Measurements from ENCODE around the gene LCT. TPM values are rescaled to one million over a fixed set of nuclear protein-coding genes. Genes with fewer than 3 reads are reported as not detected.

LCT gene
- total RNA-seq, 1 experiment from 2014 or later = not detected

DNA sequence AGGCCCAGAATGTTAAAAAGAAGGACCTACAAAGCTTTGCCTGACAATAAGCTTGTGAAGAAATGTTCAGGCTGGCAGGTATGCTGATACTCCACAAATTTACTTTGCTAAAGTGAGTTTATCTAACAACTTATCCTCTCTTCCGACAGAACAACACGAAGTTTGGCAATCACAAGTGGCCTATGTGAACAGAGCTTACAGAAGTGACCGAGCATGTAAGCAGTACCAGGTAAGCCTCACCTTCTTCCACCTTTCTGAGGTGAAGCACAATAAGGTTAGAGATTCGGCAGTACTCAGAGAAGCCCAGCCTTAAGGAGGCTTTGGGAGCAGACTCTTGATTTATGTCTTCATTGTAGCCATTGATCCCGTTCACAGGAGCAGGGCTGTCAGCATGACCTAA lies 9.0 kb upstream of the LCT start:
- H3K9me3 ChIP-seq (replicated peaks) = peaks cover 1% of the 10 kb centered on the region; the same call in 1 of the 2 replicates
- no peaks in the 10 kb centered on the region for H3K27me3 ChIP-seq
- H3K27ac ChIP-seq = no peak overlapping the region
- H3K36me3 ChIP-seq = peaks cover 88% of the 10 kb centered on the region
- H3K4me1 ChIP-seq = no peaks in the 10 kb centered on the region
- H3K4me3 ChIP-seq = no peak overlapping the region
- no peak for DNase-seq

DNA sequence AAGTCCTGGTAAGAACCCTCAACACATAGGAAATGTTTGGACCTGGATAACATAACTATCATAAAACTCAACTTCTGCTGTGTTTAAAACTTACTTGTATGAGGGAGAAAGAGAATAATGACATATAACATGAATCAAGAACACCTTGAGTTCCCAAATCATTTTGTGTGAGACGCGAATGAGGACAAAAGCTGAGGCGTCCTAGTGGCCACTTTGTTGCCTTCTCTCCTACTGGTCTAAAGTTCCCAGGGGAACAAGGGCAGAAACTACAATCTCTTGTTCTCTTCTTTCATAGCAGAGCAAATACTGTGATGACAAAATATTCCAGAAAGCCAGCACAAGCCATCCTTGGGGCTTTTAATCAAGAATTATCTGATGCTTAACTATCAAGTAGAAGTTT lies 8.3 kb upstream of the LCT start:
- Histone ChIP-seq H3K27ac (no peak overlapping the region), H3K36me3 (peaks cover 88% of the 10 kb centered on the region), H3K27me3 (no peaks in the 10 kb centered on the region)

DNA sequence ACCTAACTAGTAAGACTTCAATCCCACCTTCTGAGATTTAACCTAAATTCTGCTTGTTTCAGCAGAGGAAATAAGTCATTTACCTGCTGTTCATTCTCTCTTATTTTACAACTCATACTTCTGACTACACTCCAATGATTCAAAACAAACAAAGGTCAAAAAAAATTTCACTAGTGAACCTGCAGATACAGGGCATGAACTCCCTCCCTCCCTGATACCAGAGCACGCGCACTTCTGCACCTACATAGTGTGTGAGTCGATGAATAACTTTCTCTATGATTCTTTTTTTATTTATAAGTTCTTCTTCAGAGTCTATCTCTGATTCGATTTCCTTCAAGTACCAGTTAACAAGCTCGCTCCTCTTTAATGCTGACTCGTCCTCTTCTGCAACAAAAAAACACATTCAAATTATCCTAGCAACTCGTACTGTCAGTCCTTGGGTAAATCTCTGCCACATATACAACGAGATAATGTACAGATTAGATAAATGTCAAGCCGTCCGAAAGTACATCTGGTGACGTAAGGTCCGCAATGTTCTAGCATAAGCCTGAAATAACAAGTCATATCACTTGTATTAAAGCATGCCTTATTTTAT lies 7.4 kb upstream of the LCT start:
- Histone ChIP-seq H3K36me3 (peaks cover 85% of the 10 kb centered on the region), H3K9me3 (replicated peaks) (peaks cover 3% of the 10 kb centered on the region; the same call in 1 of the 2 replicates), H3K4me1 (no peaks in the 10 kb centered on the region), H3K27me3 (no peaks in the 10 kb centered on the region), H3K4me3 (no peak overlapping the region), H3K27ac (no peak overlapping the region)
- no peak for DNase-seq

More for the DNA sequence above, 8.3 kb upstream of the LCT start:
- Histone ChIP-seq H3K4me3 (no peak overlapping the region), H3K4me1 (no peaks in the 10 kb centered on the region), H3K9me3 (replicated peaks) (peaks cover 3% of the 10 kb centered on the region; the same call in 1 of the 2 replicates)
- no peak for DNase-seq

DNA sequence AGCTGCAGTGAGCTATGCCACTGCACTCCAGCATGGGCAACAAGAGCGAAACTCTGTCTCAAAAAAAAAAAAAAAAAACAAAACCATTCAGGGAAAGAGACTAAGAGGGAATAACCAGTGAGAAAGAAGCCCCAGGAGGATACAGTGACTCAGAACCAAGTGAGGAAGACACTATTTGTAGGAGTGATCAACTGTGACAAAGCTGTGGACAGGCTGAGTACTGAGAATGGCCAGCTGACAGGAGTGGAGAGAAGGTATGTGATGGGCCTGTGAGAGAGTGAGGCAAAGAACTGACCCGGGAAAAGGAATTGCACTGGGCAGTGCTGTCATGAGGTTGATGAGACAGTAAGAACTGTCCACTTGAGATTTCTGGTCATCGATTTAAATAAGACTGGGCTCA lies 6.7 kb upstream of the LCT start:
- no peak overlapping the region for H3K4me3 ChIP-seq
- H3K9me3 ChIP-seq (replicated peaks) = peaks cover 3% of the 10 kb centered on the region; the same call in 1 of the 2 replicates
- no peak overlapping the region for H3K27ac ChIP-seq
- no peaks in the 10 kb centered on the region for H3K27me3 ChIP-seq
- DNase-seq = no peak
- H3K36me3 ChIP-seq = peaks cover 81% of the 10 kb centered on the region
- no peaks in the 10 kb centered on the region for H3K4me1 ChIP-seq

DNA sequence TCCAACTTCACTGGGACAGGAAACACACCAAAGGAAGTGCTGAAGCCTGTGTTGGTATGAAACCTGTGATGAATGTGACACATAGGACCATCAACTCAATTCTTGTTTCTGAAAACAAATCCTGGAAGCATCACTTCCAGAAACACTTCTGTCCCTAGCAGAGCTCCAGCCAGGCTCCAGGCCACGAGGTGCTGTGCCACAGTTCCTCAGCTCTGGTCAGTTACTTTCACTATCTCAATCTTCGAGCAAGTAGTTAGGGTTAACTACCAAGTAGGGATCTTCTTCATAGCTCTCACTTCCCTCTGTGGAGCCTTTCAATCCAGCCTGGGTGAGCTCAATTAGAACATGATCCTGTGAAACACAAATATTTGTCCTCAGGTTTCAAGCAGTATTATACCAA lies 3.6 kb upstream of the LCT start:
- Histone ChIP-seq H3K4me3 (no peak overlapping the region), H3K27me3 (no peaks in the 10 kb centered on the region), H3K36me3 (peaks cover 54% of the 10 kb centered on the region), H3K4me1 (no peaks in the 10 kb centered on the region), H3K9me3 (replicated peaks) (peaks cover 3% of the 10 kb centered on the region; the same call in 1 of the 2 replicates), H3K27ac (no peak overlapping the region)
- no peak for DNase-seq

DNA sequence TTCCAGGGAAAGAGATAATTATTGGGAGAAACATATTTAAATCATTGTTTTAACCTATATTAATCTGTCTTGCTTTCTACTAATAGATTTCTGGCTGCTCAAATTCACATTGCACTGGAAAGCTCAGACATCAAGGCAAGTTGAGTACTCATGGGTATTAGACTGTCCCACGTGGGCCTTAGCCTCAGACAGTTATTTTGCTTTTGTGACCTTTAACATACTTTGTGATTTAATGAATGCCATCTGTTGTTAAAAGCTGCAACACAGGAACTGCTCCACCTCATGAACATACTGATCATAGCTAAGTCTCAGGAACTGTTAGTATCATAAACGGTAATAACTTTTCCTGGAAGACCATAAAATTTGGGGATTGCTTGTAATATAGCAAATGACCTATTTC lies 2.7 kb upstream of the LCT start:
- no peak overlapping the region for H3K4me3 ChIP-seq
- peaks cover 46% of the 10 kb centered on the region for H3K36me3 ChIP-seq
- peaks cover 3% of the 10 kb centered on the region; the same call in 1 of the 2 replicates for H3K9me3 ChIP-seq (replicated peaks)
- H3K4me1 ChIP-seq = no peaks in the 10 kb centered on the region
- no peaks in the 10 kb centered on the region for H3K27me3 ChIP-seq
- H3K27ac ChIP-seq = no peak overlapping the region
- DNase-seq = peak in 1 of 2 experiments; percentile 28

DNA sequence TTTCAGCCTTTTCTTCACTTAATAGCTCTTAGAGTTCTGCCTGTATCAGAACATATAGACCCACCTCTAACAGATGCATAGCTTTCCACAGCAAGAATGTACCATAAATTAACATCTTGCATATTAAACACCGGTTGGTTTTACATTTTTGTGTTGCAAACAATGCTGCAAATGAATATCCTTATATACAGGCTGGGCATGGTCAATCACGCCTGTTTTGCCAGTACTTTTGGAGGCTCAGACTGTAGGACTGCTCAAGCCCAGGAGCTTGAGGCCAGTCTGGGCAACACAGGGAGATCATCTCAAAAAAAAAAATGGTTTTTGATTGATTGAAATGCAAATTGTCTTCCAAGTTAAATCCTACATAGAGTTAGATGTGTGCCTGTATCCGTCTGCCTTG lies 1.5 kb upstream of the LCT start:
- H3K4me3 ChIP-seq = no peak overlapping the region
- H3K4me1 ChIP-seq = no peaks in the 10 kb centered on the region
- no peaks in the 10 kb centered on the region for H3K27me3 ChIP-seq
- H3K36me3 ChIP-seq = peaks cover 34% of the 10 kb centered on the region
- H3K27ac ChIP-seq = no peak overlapping the region
- H3K9me3 ChIP-seq (replicated peaks) = peaks cover 3% of the 10 kb centered on the region; the same call in 1 of the 2 replicates
- DNase-seq = no peak

DNA sequence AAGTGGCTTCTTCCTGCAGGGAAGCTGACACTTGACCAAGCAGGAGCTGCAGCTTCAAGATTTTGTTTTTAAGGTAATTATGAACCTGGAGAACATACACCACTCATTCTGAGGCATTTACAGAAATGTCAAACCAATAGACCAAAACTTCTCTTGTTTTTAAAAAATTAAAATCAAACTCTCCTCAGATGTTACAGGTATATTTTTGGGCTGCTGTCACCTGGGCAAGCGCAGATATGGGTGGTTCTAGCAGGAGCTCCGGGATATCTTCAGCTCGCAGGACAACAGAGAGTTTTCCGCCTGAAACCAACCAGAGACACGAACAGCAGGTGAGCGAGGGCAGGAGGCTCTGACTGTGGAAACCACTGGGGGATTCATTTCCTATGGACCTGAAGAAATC lies 4.1 kb downstream of the LCT start:
- H3K27ac ChIP-seq = no peak overlapping the region
- no peaks in the 10 kb centered on the region for H3K27me3 ChIP-seq
- no peak overlapping the region for H3K4me3 ChIP-seq
- DNase-seq = no peak
- H3K9me3 ChIP-seq (replicated peaks) = no peaks in the 10 kb centered on the region
- no peaks in the 10 kb centered on the region for H3K36me3 ChIP-seq
- H3K4me1 ChIP-seq = peaks cover 5% of the 10 kb centered on the region

DNA sequence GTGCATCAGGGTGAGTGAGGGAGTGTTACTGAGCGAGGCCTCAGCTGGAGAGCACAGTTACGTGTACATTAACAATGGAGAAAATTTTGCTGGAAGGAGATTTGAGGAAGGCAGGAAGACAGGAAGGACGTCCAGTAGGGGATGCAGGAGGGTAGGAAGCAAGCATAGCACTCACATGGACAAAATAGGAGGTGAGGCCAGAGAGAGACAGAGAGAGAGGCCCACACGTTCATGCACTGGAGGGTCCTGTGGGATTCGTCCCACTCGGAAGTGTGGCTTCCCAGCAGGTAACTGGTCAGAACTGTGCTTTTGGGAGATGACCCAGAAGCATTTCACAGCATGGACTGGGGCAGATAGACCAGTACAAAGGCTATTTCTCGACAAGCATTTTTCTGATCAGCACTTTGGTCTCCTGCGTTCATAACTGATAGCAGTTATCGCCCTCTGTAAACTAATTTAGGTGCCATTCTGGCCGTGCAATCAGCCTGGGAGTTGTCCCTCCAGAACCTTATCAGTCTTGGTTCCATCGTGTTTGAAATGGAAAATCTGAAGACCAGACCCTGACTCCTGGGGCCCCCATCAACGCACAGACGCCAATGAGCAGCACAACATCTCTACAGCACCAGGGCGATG lies 5.7 kb downstream of the LCT start:
- Histone ChIP-seq H3K9me3 (replicated peaks) (no peaks in the 10 kb centered on the region), H3K4me3 (no peak overlapping the region), H3K27me3 (no peaks in the 10 kb centered on the region), H3K36me3 (no peaks in the 10 kb centered on the region), H3K4me1 (peaks cover 5% of the 10 kb centered on the region), H3K27ac (no peak overlapping the region)
- DNase-seq = no peak

DNA sequence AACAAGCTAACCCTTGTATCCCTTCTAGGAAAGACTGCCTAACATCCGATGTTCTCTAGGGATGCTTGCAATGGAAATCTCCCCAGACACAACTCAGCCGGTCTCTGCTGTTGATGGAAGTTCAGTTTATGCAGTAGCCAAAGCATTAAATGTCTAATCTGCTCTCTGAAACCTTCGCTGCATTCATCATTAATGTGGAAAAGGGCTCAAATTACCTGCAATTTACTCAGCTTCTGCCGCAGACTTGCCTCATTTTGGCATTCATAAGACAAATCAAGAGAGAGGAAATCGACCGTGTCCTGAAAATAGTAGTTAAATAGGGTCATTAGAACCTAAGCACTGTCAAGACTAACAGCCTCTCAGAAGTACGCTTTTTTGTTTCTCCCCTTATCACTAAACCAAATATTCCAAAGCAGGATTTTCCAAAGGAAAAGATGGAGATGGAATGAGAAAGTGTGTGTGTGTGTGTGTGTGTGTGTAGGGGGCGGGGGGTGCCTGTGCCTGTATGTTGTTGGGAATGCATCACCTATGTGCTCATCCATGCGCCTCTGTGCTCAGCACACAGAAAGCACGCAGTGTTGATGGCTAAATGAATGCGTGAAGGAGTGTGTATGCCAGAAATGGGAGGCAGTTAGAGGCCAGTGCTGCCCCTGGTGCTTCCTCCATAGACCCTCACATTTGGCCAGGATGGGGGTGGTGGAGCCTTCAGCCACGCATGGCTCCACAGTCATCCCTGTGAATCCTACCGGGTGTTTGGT lies 7.4 kb downstream of the LCT start:
- Histone ChIP-seq H3K27me3 (no peaks in the 10 kb centered on the region), H3K9me3 (replicated peaks) (no peaks in the 10 kb centered on the region), H3K4me1 (peaks cover 8% of the 10 kb centered on the region), H3K36me3 (no peaks in the 10 kb centered on the region), H3K4me3 (no peak overlapping the region), H3K27ac (no peak overlapping the region)
- DNase-seq = peak in 1 of 2 experiments; percentile 19

DNA sequence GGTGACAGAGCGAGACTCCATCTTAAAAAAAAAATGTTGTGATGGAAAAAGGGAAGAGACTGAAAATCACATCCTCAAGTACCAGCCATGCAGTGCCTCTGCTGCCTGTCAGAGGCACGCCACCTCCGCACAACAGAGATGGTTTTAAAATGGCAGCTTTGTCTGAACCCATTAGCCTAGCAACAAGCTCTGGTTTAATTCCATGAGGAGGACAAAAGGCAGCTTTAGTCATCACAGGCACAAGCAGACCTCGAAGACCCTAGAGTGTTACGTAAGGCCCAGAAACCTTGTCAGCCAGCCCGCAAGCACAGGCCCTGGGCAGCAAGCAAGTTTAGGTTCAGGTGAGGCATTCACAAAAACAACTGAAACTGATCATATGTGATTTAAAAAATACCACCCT lies 10.4 kb downstream of the LCT start:
- peaks cover 8% of the 10 kb centered on the region for H3K4me1 ChIP-seq
- H3K27ac ChIP-seq = no peak overlapping the region
- H3K36me3 ChIP-seq = no peaks in the 10 kb centered on the region
- no peak for DNase-seq
- no peaks in the 10 kb centered on the region for H3K9me3 ChIP-seq (replicated peaks)
- H3K27me3 ChIP-seq = no peaks in the 10 kb centered on the region
- no peak overlapping the region for H3K4me3 ChIP-seq

DNA sequence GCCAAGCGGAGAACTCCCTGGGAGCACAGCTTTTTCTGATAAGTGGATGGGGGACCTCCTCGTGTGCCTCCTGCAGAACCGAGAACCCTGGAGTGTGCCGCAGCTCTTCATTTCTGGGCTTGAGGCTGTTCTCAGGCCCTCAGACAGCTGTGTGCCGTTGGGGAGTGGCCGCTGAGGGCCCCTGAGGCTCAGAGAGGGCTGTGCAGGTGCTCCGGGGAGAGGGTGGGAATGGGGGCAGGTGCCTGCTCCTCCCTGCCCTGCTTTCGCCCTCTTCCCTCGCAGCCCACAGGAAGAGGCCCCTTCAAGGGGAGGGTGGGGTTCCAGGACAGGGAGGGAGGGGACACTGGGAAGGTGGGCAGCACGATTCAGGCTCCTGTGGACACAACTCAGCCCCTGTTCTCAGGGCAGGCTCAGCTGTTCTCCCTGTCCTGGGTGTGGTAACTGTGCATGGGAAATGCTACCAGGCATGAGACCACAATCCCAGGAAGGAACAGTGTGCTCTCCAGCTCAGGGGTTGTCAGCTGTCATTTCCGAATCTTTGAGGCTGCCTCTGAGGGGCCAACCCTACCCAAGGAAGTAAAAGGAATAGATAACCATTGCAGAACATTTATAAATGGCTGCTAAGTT lies 11.3 kb downstream of the LCT start:
- DNase-seq = peak; percentile 67 to 82
- Histone ChIP-seq H3K27me3 (no peaks in the 10 kb centered on the region), H3K4me3 (no peak overlapping the region), H3K36me3 (no peaks in the 10 kb centered on the region), H3K4me1 (peaks cover 8% of the 10 kb centered on the region), H3K9me3 (replicated peaks) (no peaks in the 10 kb centered on the region), H3K27ac (peak overlapping the region; percentile 3; the same call in 1 of the 2 replicates)

DNA sequence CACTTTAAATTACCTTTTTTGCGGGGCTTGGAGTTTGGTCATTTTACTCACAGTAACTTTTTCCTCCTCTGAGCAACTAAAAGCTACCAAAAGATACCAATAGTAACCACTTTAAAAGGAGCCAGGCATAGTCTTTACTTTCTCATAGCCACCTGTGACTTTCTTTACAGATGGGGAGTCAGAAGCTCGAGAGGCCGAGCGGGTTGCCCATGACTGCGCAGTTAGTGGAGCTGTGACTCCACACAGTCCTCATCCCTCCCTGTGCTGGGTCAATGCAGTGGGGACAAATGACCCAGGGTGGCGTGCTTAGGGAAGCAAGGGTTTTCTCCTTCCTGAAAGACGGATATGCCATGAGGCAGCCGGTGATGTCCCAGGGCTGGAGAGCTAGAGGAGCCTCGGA lies 11.9 kb downstream of the LCT start:
- no peak for DNase-seq
- no peaks in the 10 kb centered on the region for H3K36me3 ChIP-seq
- peak overlapping the region; percentile 3; the same call in 1 of the 2 replicates for H3K27ac ChIP-seq
- H3K27me3 ChIP-seq = no peaks in the 10 kb centered on the region
- peaks cover 8% of the 10 kb centered on the region for H3K4me1 ChIP-seq
- no peak overlapping the region for H3K4me3 ChIP-seq
- H3K9me3 ChIP-seq (replicated peaks) = no peaks in the 10 kb centered on the region

DNA sequence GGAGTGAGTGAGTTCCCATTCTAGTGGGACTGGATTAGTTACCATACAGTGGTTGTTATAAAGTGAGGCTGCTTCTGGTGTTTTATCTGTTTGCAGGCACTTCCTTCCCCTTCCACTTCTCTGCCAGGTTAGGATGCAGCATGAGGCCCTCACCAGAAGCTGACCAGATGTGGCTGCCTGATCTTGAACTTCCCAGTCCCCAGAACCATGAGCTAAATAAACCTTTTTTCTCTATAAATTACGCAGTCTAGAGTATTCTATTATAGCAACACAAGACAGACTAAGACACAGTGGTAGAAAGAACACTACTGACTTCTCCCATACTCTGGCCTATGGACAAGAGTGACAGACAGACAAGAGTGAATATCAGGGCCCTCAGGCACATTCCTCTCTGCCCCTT lies 14.1 kb downstream of the LCT start:
- H3K27ac ChIP-seq = no peak overlapping the region
- H3K27me3 ChIP-seq = no peaks in the 10 kb centered on the region
- DNase-seq = no peak
- peaks cover 4% of the 10 kb centered on the region for H3K4me1 ChIP-seq
- H3K36me3 ChIP-seq = no peaks in the 10 kb centered on the region
- H3K4me3 ChIP-seq = no peak overlapping the region
- H3K9me3 ChIP-seq (replicated peaks) = no peaks in the 10 kb centered on the region

DNA sequence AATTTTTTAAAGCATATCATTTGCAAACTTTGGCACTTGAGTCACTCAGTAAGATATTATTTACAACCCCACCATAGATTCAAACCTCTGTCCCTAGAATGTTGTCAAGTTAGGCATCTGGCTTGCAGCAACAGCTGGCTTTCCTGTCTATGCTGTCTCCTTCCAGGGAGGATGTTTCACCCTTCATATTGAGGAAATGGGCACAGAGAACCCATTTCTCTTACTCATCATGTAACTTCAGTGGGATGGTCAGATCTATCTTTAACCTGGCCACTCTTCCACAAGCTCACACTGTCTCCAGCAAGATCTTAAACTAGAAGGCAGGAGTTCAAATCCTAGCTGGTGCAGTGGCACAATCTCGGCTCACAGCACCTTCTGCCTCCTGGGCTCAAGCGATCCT lies 15.8 kb downstream of the LCT start:
- no peaks in the 10 kb centered on the region for H3K27me3 ChIP-seq
- no peaks in the 10 kb centered on the region for H3K36me3 ChIP-seq
- H3K9me3 ChIP-seq (replicated peaks) = no peaks in the 10 kb centered on the region
- H3K4me1 ChIP-seq = peaks cover 4% of the 10 kb centered on the region
- DNase-seq = no peak
- no peak overlapping the region for H3K27ac ChIP-seq
- no peak overlapping the region for H3K4me3 ChIP-seq

Data from SJCRH30 (cell line).